RPMI7951 (cell line): ENCODE results near the gene CALHM3. TPM values are rescaled to one million over a fixed set of nuclear protein-coding genes. Genes with fewer than 3 reads are reported as not detected.
A peak's percentile ranks its signal among the peaks of the same experiment; 100 is the strongest.

ENCODE experiments used
- DNase-seq: peaks from one replicate; pipeline ENCODE4 v3.0.0-alpha.2; 2012; ENCODE audit warnings: low read depth
- total RNA-seq: library from RNA; depleted of rRNA; stranded (reverse); fragments of >200 nt; shearing (Covaris generic); gene quantifications from 2 replicates; pipeline ENCODE4 v1.2.3, GENCODE V29; 2014

CALHM3 gene
- total RNA-seq, 1 experiment from 2014 or later = 6.8 TPM

DNA sequence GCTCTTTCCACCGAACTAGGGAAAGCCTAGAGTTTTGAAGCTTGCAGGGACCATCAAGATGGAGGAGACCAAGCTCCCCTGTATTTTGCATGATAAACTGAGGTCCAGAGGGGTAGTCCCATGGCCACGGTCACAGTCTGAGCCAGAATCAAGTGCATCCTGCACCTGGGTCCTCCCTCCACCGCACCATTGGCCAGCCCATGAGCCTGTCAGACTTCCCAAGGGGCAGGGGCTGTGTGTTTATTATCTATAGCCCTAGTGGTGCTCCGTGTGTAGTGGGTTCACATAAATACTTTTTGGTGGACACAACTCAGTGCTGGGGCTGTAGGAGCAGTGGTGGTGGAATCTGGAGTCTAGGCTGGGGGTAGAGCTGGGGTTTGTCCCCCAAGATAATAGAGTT is 3.6 kb downstream of the CALHM3 start:
- DNase-seq = no peak

DNA sequence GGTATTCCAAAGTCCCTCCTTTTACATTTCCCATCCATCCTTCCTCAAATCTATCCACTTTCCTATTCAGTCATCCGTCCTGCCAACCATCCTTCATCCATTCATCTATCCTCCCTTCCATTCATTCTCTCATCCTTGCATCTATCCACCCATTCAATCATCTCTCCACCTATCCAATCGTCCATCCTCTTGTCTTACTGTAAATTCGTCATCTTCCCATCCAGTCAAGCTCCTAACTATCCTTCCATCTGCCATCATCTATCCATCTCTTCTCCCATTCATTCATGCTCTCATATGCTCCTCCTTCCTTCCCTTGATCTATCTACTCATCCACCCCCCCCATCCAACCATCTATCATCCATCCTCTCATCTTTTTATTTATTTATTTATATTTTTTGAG is 5.0 kb downstream of the CALHM3 start:
- DNase-seq = no peak

DNA sequence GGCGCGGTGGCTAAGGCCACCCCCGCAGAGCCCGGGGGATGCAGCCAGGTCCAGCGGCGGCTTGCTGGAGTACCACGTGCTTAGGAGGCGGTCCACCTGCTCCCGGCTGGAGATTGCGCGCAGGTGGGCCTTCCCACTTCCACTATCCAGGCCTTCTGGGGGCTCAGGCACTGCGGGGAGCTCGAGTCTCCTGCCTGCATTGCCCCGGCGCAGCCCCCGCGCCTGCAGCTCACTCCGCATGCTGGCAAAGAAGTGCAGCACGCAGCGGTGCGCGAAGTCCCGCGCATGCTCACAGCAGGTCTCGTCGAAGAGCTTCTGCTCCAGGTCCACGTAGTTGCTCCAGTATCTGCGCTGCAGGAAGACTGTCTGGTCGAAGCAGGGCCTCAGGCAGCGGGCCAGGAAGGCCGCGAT is 5.8 kb downstream of the CALHM3 start:
- DNase-seq = no peak

DNA sequence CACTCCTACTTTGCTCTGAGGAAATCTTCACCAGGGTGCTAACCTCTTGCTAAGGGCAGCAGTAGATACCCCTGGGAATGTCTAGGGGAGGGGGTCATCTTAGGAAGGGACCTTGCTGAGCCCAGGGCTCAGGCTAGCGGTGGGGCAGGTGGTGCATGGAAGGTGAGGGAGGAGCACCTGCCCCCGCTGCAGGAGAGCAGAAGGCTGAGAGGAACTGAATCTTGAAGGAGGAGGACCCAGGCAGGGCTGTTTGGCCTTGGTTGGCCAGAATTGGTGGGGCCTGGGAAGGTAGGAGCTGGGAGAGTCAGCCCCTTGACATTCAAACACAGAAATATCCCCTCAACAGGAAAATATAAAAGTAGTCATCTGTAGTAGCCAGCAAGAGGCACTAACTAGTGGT is 7.0 kb downstream of the CALHM3 start:
- DNase-seq = no peak

DNA sequence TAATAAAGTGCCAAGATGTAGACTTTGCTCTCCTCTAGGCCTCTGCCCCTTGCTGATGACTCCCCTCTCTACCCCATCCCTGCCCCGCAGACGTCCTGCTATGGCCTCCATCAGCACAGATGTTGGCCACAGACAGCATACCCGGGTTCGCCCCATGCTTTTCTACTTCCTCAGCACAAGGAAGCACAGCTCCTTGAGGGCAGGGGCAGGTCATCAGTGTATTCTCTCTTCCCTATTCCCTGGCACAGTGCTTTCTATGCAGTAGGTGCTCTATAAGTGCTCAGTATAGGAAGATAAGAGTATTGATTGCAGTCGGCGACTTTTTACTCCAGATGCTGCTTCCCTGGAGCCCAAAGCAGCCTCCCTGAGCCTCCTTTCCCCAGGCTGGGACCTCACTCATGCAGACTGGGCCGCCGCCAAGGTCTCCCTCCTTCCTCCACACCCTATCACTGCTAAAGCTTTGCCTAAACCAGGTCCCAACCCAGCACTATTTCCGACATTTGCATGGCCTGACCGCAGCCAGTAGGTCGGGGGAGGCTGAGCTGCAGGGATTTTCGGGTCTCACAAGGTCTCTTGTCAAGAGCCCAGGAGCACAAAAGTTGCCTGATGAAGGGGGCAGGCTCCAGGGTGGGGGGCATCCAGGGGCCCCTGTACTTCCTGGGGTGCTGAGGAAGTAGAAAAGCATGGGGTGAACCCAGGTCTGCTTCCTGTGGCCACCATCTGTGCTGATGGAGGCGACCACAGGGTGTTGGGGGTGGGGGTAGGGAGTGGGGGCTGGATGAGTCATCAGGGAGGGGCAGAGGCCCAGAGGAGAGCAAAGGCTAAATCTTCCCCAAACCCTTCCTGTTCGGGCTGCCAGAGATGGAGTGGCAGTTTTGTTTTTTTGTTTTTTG is 8.0 kb downstream of the CALHM3 start:
- peak; percentile 79 for DNase-seq

DNA sequence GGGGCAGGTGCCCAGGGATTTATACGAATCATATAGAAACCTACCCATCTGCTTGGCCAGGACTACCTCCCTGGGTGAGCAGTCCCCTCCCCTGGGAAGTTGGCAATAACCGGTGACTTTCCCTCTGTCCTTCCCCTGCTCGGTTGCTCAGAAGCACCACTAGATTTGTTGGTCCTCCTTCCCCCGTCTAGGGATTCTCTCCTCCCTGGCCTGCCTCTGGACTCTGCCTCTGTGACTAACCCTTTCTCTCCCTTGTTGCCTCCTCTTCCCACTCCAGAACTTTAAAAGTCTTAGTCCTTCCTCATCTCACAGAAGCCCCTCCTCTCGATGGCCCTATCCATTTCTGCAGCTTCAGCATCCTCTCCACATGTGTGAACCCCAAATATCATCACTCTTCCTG is 9.8 kb downstream of the CALHM3 start:
- DNase-seq = no peak

DNA sequence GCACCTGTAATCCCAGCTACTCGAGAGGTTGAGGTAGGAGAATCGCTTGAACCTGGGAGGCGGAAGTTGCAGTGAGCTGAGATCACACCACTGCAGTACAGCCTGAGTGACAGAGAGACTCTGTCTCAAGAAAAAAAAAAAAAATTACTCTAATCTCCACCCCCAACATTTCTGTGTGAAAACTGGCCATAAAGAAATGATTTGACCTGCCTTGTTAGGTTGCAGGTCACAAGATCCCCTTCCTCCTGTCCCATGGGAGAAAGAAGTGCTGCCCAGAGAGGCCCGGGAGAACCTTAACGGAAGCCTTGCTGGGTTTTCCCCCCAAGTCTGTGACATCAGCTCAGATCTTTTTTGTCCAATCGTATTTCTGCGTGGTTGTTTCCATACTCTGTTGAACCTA is 11.6 kb downstream of the CALHM3 start:
- DNase-seq = no peak

DNA sequence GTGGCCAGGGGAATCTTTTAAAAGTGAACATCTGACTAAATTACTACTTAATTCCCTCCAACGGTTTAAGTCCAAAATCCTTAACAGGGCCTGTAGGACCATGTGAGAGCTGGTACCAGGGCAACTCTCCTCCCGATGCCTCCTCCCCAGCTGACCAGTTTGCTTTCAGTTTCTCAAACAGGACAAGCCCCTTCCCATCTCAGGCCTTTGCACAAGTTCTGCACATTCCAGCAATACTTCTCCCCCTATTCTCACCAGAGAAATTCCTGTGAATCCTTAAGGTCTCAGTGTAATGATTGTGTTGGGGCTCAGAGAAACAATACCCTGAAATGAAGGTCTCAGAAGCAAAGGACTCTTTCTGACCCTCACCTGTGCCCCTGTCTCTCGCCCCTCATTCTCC is 12.3 kb downstream of the CALHM3 start:
- no peak for DNase-seq

DNA sequence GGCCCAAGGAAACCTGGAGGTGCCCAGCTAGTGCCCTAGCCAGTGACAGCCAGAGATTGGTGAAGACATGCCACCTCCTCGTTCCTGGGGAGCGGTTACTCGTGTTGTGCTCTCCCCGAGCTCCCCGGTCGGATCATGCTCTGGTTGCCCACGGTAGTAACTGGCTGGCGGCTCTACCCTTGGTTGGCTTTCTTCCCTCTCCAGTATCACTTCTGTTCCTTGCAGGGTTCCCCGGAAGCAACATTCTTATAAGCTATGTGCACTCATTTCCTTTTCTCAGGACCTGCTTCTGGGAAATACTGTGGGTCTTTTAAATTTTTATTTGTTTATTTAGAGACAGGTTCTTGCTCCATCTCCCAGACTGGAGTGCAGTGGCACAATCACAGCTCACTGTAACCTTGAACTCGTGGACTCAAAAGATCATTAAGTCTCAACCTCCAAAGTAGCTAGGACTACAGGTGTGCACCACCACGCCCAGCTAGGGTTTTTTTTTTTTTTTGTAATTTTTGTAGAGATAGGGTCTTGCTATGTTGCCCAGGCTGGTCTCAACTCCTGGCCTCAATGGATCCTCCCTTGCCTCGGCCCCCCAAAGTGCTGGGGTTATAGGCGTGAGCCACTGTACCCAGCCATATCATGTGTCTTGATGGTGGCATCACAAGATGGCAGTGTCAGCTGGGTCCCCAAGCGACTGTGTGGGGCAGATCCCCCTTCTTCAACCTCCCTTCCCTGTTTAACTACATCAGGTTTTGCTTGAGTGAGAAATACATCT is 13.4 kb downstream of the CALHM3 start:
- no peak for DNase-seq

DNA sequence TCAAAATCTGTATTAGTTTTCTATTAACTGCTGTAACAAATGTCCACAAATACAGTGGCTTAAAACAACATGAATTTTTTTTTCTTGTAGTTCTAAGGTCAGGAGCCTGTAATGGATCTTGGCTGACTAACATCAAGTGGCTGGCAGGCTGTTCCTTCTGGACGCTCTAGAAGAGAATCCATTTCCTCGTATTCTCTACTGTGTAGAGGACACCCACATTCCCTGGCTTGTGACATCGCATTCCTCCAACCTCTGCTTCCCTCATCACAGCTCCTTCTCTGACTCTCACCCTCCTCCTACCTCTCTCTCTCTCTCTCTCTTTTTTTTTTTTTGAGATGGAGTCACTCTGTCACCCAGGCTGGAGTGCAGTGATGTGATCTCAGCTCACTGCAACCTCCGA is 15.5 kb downstream of the CALHM3 start:
- no peak for DNase-seq

DNA sequence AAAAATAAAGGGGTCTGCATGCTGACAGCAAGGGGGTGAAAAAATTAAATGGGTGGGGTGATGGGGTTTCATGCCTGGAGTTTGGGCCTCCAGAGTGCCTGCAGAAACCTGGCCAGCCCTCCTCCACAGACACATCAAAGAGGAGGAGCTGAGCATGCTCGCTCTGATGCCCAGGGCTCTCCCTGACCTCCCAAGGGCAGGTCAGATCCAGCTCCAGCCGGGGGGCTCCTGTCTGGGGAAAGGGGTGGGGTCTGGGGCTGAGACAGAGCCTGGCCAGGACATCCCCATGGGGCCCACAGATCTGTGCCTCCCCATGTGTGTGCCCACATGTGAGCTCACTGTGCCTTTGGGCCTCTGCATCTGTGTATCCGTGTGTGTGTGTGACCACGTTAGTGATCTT is 19.4 kb downstream of the CALHM3 start:
- no peak for DNase-seq

DNA sequence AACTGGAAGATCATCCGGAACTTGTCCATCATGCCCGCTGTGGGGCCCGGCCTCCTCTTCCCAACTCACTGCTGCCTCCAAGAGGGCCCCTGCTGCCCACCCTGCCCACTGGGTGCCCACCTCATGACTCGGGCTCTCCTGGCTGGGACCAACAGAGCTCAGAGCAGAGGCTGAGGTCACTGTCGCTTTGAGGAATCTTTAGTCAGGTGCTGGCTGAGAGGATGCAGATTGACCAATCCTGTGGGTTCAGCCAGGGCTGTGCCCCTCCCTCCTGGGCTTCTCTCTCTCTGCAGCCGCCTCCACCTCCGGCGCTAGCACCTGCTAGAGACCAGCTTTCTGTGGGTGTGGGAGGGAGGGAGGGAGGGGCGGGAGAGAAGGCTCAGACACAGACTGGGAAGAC is 20.3 kb downstream of the CALHM3 start, which contains the start of gene CALHM1:
CALHM1 (minus strand) TSS at position 181 of the 400 bp plus-strand sequence; CDS start at position 32, 149 bp downstream.
- DNase-seq = no peak

DNA sequence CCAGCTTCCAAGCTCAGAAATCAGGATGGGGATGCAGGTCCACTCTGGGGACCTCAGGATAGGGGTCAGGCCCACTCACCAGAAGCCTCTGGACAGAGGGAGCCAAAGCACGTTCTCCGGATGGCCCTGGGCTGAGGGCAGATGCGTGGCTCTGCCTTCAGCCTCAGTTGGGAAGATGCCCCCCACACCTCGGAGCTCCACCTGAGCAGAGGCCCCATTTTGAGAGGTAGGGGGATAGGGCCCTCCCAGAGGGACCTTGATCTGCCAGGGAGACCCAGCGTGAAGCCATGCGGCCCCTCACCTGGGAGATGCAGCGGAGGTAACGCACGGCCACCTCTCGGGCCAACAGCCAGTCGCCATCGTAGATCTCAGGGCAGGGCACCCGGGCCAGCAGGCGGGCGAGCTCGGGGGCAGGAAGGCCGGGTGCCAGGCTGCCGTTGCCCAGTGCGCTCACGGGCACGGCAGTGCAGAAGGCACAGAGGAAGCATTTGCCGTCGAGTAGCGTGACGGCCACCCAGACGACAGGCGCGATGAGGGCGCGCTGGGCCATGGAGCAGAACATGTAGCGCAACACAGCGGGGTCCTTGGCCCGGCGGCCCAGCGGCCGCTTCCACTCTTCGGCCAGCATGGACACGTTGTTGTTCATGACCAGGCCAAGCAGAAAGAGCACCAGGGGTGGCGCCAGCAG is 21.0 kb downstream of the CALHM3 start:
- DNase-seq = no peak

DNA sequence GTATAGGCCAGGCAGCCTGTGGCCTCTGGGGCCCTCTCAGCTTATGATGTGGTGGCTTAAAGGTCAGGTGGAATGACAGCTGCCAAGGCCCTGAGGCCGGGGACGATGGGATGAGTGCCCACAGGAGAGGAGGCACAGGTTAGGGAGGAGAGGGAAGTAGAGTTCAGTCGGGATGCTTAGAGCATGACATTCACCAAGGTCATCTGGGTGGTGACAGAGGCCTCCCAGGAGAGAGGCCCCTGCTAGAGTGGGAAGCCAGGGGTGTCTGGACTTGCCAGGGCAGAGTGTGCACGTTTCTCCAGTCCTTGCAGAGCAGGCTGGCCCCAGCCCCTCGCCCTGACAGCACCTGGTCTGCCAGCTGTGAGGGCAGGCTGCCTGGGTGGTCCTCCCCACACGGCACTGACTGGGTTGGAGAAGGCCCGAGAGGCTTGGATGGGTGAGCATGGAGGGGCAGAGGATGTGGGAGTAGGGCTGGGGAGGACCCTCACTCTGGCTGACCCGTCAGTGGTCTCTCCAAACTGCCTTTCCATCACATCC is 21.8 kb downstream of the CALHM3 start:
- peak; percentile 44 for DNase-seq

DNA sequence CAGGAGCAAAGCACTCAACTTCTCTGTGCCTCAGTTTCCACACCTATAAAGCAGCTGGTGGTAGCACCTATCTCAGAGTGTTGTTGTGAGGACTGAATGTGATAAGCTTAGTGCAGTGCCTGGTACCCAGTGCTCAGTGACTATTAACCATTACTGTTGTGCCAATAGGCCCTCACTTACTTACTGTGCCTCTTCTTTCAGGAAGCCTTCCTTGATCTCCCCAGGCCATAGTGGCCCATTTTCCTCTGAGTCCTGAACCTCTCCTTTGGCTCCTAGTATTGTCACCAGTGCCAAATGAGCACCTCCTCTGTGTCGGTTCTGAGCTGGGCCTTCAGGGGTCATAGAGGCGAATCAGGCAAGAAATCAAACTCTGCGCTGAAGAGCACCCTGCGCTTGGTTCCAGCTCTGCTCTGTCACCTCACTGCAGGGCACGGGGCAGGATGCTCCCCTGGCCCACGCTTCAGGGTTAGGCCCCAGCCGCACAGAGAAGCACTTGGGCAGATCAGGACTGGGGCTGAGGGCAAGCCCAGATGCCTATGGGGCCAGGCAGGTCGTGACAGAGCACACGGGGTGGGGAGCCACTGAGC is 22.9 kb downstream of the CALHM3 start:
- DNase-seq = no peak

DNA sequence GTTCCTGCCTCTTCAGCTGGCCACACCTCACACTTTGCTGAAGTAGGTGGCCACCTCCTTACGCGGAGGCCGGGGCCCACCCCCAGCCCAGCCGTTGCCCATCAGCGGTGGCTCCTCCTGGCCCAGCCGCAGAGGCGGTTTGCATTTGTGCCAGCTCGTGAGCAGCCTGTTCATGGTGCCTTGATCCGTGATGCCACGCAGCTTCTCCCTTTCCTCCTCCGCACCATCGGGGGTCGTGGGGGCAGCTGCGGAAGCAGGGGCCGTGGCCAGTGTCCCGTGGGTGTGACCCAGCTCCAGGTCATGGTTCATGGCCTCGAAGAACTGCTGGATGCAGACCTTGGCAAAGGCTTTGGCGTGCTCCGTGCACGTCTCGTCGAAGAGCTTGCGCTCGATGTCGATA is 23.8 kb downstream of the CALHM3 start:
- no peak for DNase-seq

DNA sequence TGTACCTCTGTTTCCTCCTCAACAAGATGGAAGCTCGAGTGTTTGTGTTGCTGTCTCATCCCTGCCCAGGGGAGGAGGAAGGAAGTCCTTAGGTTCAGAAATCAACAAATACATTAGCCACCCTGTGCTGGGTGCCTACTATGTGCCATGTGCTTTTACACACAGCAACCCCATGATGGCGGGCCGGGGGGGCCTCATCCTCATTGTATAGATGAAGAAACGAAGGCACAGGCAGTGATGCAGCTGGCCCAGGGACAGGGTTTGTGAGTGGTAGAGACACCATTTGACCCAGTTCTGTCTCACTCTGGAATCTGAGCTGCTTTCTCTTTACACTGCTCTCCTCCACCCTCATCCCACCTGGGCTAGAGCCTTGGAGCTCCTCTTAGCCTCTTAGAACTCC is 25.0 kb downstream of the CALHM3 start:
- DNase-seq = no peak

DNA sequence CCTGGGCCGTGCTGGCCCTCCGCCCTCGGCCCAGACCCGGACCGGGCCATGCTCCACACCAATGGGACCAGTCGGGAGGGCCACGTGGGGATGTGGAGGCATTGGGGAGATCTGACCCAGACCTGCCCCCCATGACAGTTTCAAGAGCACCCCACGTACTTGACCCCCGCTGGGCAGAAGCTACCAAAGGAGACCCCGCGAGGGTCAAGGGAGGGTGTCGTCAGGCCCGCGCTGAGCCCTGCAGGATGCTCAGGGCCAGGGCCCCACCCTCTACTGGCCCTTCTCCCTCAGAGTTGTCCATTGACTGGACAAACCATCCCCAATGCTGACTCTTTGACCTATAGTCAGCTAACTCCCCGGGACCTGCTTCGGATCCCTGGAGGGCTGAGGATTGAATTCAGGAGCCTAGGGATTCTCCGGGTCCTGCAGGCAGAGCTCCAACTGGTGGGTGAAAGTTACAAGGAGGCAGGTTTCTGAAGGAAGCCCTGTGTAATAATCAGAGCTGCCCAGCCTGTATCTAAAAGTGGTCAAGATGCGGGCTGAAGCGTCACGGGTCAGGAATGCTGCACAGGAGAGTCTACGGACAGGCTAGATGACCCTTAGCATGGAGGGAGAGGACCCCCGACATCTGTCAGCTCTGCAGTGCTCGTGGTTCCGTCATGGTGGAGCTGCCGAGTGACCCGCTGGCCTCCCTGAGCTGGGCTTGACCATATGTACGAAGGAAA is 26.4 kb downstream of the CALHM3 start:
- no peak for DNase-seq

DNA sequence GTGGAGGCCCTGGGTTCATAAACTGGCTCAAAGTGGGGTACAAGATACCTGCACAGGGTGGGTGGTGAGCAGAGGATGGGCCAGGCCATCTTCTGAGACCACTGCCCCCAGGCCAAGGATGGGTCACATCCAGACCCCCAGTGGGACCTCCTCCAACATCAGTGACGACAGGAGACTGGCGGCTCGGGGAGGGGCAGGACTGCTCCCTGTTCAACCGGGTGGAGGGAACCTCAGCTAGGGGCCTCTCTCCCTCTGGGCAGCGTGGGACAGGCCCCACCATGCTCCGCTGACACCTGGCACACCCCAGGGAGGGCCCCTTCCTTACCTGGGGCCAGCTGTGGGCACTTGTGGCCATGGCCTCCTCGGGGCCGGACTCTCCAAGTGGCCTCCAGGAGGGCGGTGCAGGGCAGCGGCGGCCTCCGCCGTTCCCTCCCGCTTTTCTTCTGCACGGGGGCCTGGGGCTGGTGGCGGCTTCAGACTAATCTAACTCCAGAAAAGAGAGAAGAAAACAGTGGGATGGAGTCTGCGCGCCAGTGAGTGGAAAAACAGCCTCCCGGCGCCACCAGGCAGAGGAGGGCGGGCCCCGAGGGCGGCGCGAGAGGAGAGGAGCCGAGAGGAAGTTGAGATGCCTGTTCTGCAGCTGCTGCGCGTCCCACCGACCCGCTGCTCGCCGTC is 27.1 kb downstream of the CALHM3 start, which contains the start of gene CALHM2:
CALHM2 (minus strand) TSS at position 540 of the 675 bp plus-strand sequence. CDS start 2,429 bp downstream, outside the sequence.
- no peak for DNase-seq

DNA sequence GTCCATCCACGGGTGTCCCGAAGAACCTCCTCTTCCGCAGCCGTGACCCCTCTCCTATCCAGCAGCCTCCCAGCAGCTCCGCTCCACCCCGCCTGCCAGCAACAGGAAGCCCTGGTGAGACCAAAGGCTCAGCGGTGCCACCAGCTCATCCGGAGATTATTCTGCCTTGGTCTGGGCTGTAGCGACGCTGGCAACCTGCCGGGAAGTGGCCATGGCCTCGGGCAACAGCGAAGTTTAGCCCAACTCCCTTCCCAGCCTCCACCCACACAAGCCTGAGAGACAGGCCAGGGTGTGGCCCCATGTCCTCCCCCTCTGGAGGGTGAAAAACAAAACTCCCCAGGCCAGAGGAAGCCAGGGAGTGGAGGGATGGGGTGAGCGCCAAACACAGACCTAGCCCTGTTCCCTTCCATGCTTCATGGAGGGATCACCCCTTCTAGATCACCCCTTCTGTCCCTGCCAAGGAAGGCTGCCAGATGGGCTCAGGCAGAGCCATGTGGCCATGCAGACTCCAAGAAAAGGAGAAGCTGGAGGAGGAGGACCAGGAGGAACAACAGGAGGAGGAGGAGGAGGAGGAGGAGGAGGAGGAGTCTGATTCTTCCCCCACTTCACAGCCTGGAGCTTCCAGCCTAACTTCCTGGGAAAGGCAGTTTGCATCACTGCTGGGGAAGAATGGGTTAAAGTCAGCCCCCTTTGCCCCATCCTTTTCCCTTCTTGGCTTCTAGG is 27.8 kb downstream of the CALHM3 start:
- DNase-seq = peak; percentile 93
